IMR-90 (cell line): ENCODE results near the gene CERT1. TPM values are rescaled to one million over a fixed set of nuclear protein-coding genes. Genes with fewer than 3 reads are reported as not detected.
A peak's percentile ranks its signal among the peaks of the same experiment; 100 is the strongest.

Source experiments
- ATAC-seq: fragments of 200-7000 bp; cut with Tn5 transposase; 2 replicates; pipeline ENCODE4 v1.9.1; 2020; ENCODE audit warnings: low read depth, mild to moderate bottlenecking, moderate library complexity
- BruUV-seq: library from RNA; stranded (reverse); fragments of 400-500 nt; replicated peaks from 2 replicates; lab custom pipeline; 2021; lab: Mats Ljungman, UMichigan
- CTCF ChIA-PET: fragments of 300-600 bp; formaldehyde crosslinking; extraction: SDS; loops from one replicate; lab custom pipeline; 2021; ENCODE audit warnings: antibody characterized with exemption; lab: Yijun Ruan, JAX
- POLR2A ChIA-PET: fragments of 300-600 bp; sonication (Branson Sonifier 250); formaldehyde crosslinking; loops from one replicate; lab custom pipeline; 2022; ENCODE audit warnings: antibody characterized with exemption; ENCODE audit not compliant: unreplicated experiment; lab: Charles Lee
- DNase-seq: peaks from one replicate; pipeline ENCODE4 v3.0.0; 2013
- H2AFZ ChIP-seq: replicated peaks from 2 replicates; pipeline ENCODE3; 2013; ENCODE audit warnings: low read length, mild to moderate bottlenecking; ENCODE audit not compliant: poor library complexity
- H2AK5ac ChIP-seq: 2 replicates; pipeline ENCODE4 v1.6.1; 2013; ENCODE audit warnings: low read depth, low read length, inconsistent platforms
- H2AK9ac ChIP-seq: replicated peaks from 2 replicates; pipeline ENCODE3; 2013; ENCODE audit warnings: mild to moderate bottlenecking, low read depth, low read length, moderate library complexity; ENCODE audit not compliant: poor library complexity
- H2BK120ac ChIP-seq: 2 replicates; pipeline ENCODE4 v1.6.1; 2013; ENCODE audit warnings: low read depth, low read length, inconsistent platforms
- H2BK15ac ChIP-seq: 3 replicates; pipeline ENCODE4 v1.6.1; 2013; ENCODE audit warnings: low read depth, low read length, inconsistent platforms
- H2BK20ac ChIP-seq: 2 replicates; pipeline ENCODE4 v1.6.1; 2013; ENCODE audit warnings: low read depth, mild to moderate bottlenecking, inconsistent platforms, low read length, moderate library complexity
- H2BK5ac ChIP-seq: 2 replicates; pipeline ENCODE4 v1.6.1; 2013; ENCODE audit warnings: mild to moderate bottlenecking, low read depth, low read length, inconsistent platforms; ENCODE audit not compliant: poor library complexity, severe bottlenecking
- H3K14ac ChIP-seq: replicated peaks from 2 replicates; pipeline ENCODE4 v1.6.1; 2013; ENCODE audit warnings: low read depth, low read length, inconsistent platforms
- H3K18ac ChIP-seq: 2 replicates; pipeline ENCODE4 v1.6.1; 2013; ENCODE audit warnings: low read depth, low read length, control low read depth
- H3K23ac ChIP-seq: 2 replicates; pipeline ENCODE4 v1.6.1; 2013; ENCODE audit warnings: low read depth, low read length, inconsistent platforms
- H3K27ac ChIP-seq: 2 replicates; pipeline ENCODE4 v1.5.1; 2013; ENCODE audit warnings: mild to moderate bottlenecking, control low read depth, low read length; ENCODE audit not compliant: insufficient read depth
- H3K27me3 ChIP-seq: 2 replicates; pipeline ENCODE4 v1.6.1; 2013; ENCODE audit warnings: low read length; ENCODE audit not compliant: control insufficient read depth, insufficient read depth
- H3K36me3 ChIP-seq: 2 replicates; pipeline ENCODE4 v1.6.1; 2013; ENCODE audit warnings: low read length, mixed read lengths; ENCODE audit not compliant: control insufficient read depth, insufficient read depth
- H3K4ac ChIP-seq: 2 replicates; pipeline ENCODE4 v1.6.1; 2013; ENCODE audit warnings: low read depth, low read length, inconsistent platforms
- H3K4me1 ChIP-seq: 2 replicates; pipeline ENCODE4 v1.6.1; 2013; ENCODE audit warnings: low read length, mixed read lengths; ENCODE audit not compliant: control insufficient read depth, insufficient read depth
- H3K4me2 ChIP-seq: 2 replicates; pipeline ENCODE4 v1.6.1; 2013; ENCODE audit warnings: low read depth, mild to moderate bottlenecking, control low read depth, low read length, moderate library complexity
- H3K4me3 ChIP-seq: 2 replicates; pipeline ENCODE4 v1.5.1; 2013; ENCODE audit warnings: low read depth, mild to moderate bottlenecking, control low read depth, low read length, moderate library complexity; ENCODE audit not compliant: insufficient read depth
- H3K56ac ChIP-seq: 2 replicates; pipeline ENCODE4 v1.6.1; 2013; ENCODE audit warnings: low read length, inconsistent platforms; ENCODE audit not compliant: insufficient read depth; ENCODE audit errors: extremely low read depth
- H3K79me1 ChIP-seq, 2 experiments: 2 replicates each; pipeline ENCODE4 v1.6.1; 2013; ENCODE audit warnings: low read length in 2 of 2, inconsistent platforms in 1 of 2, low read depth in 1 of 2
- H3K9ac ChIP-seq: 2 replicates; pipeline ENCODE4 v1.6.1; 2013; ENCODE audit warnings: low read depth, low read length, control low read depth
- H3K9me1 ChIP-seq: 2 replicates; pipeline ENCODE4 v1.6.1; 2013; ENCODE audit warnings: low read length, inconsistent platforms; ENCODE audit not compliant: insufficient read depth
- H3K9me3 ChIP-seq: 2 replicates; pipeline ENCODE4 v1.6.1; 2013; ENCODE audit warnings: low read length; ENCODE audit not compliant: control insufficient read depth, insufficient read depth
- H4K20me1 ChIP-seq: 2 replicates; pipeline ENCODE4 v1.6.1; 2013; ENCODE audit warnings: low read length, inconsistent platforms; ENCODE audit not compliant: insufficient read depth
- H4K5ac ChIP-seq: 2 replicates; pipeline ENCODE4 v1.6.1; 2013; ENCODE audit warnings: mild to moderate bottlenecking, low read depth, low read length, control low read depth
- H4K8ac ChIP-seq, 2 experiments: 2 replicates each; pipeline ENCODE4 v1.6.1; 2013; ENCODE audit warnings: low read depth in 2 of 2, low read length in 2 of 2, control low read depth in 1 of 2, inconsistent platforms in 1 of 2
- H4K91ac ChIP-seq: 2 replicates; pipeline ENCODE4 v1.6.1; 2013; ENCODE audit warnings: low read depth, low read length, inconsistent platforms; ENCODE audit not compliant: insufficient read depth
- CEBPB ChIP-seq: IDR thresholded peaks from 2 replicates; pipeline ENCODE4 v1.6.1; 2012; ENCODE audit warnings: low read depth, low read length, improper control_type of control experiment
- ELK1 ChIP-seq: fragments of 150-350 bp; IDR thresholded peaks from 2 replicates; pipeline ENCODE4 v1.6.1; 2016; ENCODE audit warnings: low read depth, mild to moderate bottlenecking, low read length, moderate library complexity, borderline replicate concordance
- FOS ChIP-seq: fragments of 150-350 bp; IDR thresholded peaks from 2 replicates; pipeline ENCODE4 v1.6.1; 2016; ENCODE audit warnings: low read depth, low read length
- NFE2L2 ChIP-seq: fragments of 150-350 bp; IDR thresholded peaks from 2 replicates; pipeline ENCODE4 v1.6.1; 2016; ENCODE audit warnings: low read depth, mild to moderate bottlenecking, low read length
- RFX5 ChIP-seq: IDR thresholded peaks from 2 replicates; pipeline ENCODE4 v1.8.0; 2012; ENCODE audit warnings: low read depth, mild to moderate bottlenecking, low read length, moderate library complexity
- USF2 ChIP-seq: fragments of 150-350 bp; IDR thresholded peaks from 2 replicates; pipeline ENCODE4 v1.6.1; 2017; ENCODE audit warnings: mild to moderate bottlenecking, antibody characterized with exemption, low read length, low read depth
- WGBS, 2 experiments: methylation state at CpG; one replicate each; pipeline versions ENCODE4 v1.1.5 to v1.1.7; 2013; ENCODE audit warnings: missing lambda C conversion rate in 2 of 2; ENCODE audit not compliant: insufficient read length in 1 of 2; ENCODE audit errors: extremely low coverage in 2 of 2; 5-methylcytosine and 5-hydroxymethylcytosine counted together
- dilution Hi-C: fragments of 300-500 bp; cut with HindIII; formaldehyde crosslinking; loops from one replicate; pipeline ENCODE4 v1.14.3; 2018; ENCODE audit warnings: low sequenced_read_pairs; ENCODE audit not compliant: unreplicated experiment
- in situ Hi-C: fragments of 300-500 bp; cut with MboI; formaldehyde crosslinking; loops from 3 replicates; pipeline ENCODE4 v1.14.3; 2019; ENCODE audit warnings: low sequenced_read_pairs, inconsistent platforms, mixed read lengths
- intact Hi-C: fragments of 100-400 bp; cut with micrococcal nuclease; formaldehyde crosslinking; loops from 2 replicates; pipeline ENCODE4 v1.10.0; 2022
- polyA plus RNA-seq, 3 experiments: library from polyadenylated mRNA; depleted of rRNA; stranded (reverse); fragments of >200 nt; gene quantifications; 2 replicates each; pipeline ENCODE4 v1.2.3, GENCODE V29; 2012; ENCODE audit warnings: low replicate concordance in 1 of 3
- total RNA-seq: library from RNA; depleted of rRNA; stranded (reverse); fragments of >200 nt; gene quantifications from 2 replicates; pipeline ENCODE4 v1.2.3, GENCODE V29; 2012

Gene CERT1
- total and polyA plus RNA-seq, 2 of the 4 experiments (the other 2 are of a cell fraction): 7.2 TPM

GRCh38 chr5:75433814-75434506 lies 77.5 kb downstream of the CERT1 start:
- H3K79me1 ChIP-seq: peaks cover 7 to 13% of the 10 kb centered on the region in 2 experiments; a peak in 3 of 4 replicates
- ATAC-seq (no peak), DNase-seq (peak; percentile 17)
- in situ Hi-C loops (no loop called here), dilution Hi-C loops (no loop called here), intact Hi-C loops (no loop called here)
- no peak overlapping the region for H4K91ac ChIP-seq
- H3K18ac ChIP-seq: no peak overlapping the region
- no peak overlapping the region for H4K5ac ChIP-seq
- H2BK20ac ChIP-seq: no peak overlapping the region
- no peaks in the 10 kb centered on the region for H3K36me3 ChIP-seq
- H3K9me1 ChIP-seq: no peaks in the 10 kb centered on the region
- CTCF ChIA-PET: interaction anchor here (0.6 to 0.7 kb wide), 2 partner anchors 35 to 60 kb away, joined by 4 to 9 read pairs; no protein-coding TSS in a partner anchor
- no peak overlapping the region for H2BK5ac ChIP-seq
- H4K8ac ChIP-seq: no peak overlapping the region
- no peaks in the 10 kb centered on the region for H4K20me1 ChIP-seq
- no peak overlapping the region for H3K4me3 ChIP-seq
- H3K4me2 ChIP-seq: no peak overlapping the region
- H2BK120ac ChIP-seq: no peak overlapping the region
- no peak overlapping the region for H3K14ac ChIP-seq
- H2AK9ac ChIP-seq: no peak overlapping the region
- no peaks in the 10 kb centered on the region for H3K27me3 ChIP-seq
- no peak overlapping the region for H3K4ac ChIP-seq
- H3K9me3 ChIP-seq: no peaks in the 10 kb centered on the region
- no peak overlapping the region for H3K9ac ChIP-seq
- no peaks in the 10 kb centered on the region; the same call in none of the 2 replicates for H3K4me1 ChIP-seq
- no peak overlapping the region for H2BK15ac ChIP-seq
- no peak overlapping the region for H2AFZ ChIP-seq
- no TSS peak for BruUV-seq
- TF ChIP-seq RFX5 (no peak), FOS (no peak), CEBPB (no peak), NFE2L2 (no peak), ELK1 (no peak), USF2 (no peak)
- H3K27ac ChIP-seq: no peak overlapping the region
- no CpG with 5 or more reads among the region's 3 CpGs for WGBS, 2 experiments
- no peak overlapping the region for H3K56ac ChIP-seq
- POLR2A ChIA-PET: no interaction called here
- no peak overlapping the region for H2AK5ac ChIP-seq
- no peak overlapping the region for H3K23ac ChIP-seq
